GM10847 (cell line): ENCODE measurements around the gene OR4D2.

ENCODE experiments used
- POLR2A ChIP-seq: IDR thresholded peaks from 2 replicates; pipeline ENCODE4 v1.6.1; 2011; ENCODE audit not compliant: insufficient read length; ENCODE audit errors: extremely low read depth

The OR4D2 gene

DNA sequence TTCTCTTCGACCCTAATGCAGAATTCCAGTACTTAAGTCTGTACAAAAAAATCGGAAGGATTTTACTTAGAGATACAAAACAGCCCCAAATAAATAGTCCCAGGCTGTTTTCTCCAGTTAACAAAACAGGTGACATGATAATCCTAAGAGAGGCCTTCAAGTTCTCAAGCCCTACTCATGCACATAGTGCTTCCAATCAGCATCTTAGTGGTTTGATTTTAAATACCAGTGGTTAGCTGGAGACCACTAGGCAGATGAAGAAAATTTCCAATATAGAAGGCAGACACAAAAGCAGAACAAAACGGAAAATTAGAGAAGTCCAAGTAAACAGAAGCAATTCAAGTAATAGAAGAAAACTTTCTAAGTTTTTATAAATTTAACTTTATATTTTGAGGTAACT, 5.2 kb upstream of the OR4D2 start:
- no peak for TF ChIP-seq POLR2A

DNA sequence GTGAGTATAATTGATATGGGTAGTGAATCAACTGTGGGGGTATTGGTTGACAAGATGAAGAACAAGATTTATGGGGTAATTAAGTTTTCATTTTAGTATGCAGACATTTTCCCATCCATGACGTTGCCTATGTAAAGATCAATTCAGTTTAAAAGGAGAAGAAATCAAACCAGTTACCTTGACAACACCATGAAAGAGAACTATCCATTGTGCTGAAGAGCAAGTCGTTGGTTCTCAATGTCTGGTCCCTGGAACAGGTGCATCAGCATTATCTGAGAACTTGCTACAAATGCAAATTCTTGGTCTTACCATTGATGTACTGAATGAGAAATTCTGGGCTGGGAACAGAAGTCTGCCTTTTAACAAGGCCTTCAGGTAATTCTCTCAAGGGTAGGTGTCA, 801 bp upstream of the OR4D2 start:
- TF ChIP-seq POLR2A, result no peak

DNA sequence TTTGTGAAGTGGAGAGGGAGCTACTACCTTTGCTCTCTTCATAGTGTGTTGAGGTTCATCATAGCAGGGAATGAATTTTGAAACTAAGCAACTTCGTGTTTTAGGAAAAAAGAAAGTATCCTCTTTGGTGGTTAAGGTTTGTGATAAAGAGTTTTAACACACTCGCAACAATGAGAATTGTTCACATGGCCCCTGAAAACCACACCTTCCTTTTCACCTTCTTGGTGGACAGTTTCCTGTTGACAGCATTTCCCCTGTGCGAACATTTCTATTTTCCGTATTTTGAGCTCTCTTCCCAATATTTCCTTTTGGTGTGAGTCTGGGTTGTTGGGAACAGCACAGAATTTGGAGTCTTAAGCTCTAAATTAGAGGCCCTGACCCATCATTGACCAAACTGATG, 3.8 kb downstream of the OR4D2 start:
- TF ChIP-seq POLR2A, result no peak

DNA sequence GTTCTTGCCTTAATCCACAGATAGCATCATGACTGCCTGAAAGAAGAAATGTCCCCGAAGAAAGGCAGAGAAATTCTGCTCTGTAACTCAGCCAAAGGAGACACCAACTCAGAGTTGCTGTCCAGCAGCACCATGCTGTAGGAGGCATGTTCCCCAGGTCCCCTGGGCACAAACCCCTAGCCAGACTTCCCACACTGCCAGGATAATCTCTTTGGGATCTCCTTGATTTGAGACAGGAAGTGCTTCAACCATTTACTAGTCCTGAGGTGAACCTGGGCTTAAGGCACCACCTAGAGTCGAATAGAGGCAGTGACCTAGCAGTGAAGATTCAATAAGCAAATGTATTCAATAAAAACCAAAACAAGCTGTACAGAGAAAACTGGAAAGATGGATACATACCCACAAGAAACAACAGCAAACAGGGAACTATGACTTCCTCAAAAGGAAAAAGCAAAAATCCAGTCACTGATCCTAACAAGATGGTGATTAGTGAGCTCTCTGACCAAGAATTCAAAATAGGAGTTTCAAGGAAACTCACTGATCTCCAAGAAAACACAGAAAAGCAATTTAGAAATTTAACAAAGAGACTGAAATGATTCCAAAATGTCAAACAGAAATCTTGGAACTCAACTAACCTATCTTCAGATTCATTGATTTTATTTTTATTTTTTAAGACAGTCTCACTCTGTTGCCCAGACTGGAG, 5.7 kb downstream of the OR4D2 start:
- TF ChIP-seq POLR2A, result no peak

DNA sequence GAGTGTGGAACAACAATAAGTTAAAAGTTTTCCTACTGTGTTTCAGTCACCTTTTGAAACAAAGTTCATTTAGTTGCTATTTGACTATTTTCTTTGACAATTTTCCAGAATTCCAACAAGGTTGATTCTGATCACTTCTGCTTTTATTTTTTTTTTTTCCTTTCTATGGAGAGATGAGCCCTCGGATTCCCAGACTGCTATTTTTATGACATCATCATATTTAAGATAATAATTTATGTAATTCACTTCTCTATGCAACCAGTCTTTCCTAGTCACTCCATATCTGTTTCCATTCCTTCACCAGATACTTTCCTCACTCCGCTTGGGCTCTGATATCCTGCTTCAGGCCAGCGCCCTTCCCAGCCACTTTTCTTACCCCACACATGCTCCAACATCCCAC, 8.1 kb downstream of the OR4D2 start:
- no peak for TF ChIP-seq POLR2A

DNA sequence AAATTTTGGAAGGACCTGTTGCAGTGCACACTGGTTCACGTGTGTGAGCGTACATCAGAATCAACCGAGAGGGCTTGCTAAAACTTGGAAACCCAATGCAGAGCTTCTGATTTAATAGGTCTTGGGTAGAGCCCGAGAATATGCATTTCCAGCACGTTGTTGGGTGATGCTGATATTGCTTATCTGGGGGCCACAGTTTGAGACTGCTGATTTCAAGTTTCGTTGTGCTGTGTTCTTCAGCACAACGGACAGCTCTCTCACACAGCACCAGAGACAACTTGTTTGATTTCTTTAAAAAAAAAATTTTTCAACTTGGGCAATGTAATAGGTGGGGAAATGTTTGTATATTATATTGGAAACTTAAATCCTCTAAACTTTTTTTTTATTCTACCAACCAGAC, 9.4 kb downstream of the OR4D2 start:
- TF ChIP-seq POLR2A, result no peak

DNA sequence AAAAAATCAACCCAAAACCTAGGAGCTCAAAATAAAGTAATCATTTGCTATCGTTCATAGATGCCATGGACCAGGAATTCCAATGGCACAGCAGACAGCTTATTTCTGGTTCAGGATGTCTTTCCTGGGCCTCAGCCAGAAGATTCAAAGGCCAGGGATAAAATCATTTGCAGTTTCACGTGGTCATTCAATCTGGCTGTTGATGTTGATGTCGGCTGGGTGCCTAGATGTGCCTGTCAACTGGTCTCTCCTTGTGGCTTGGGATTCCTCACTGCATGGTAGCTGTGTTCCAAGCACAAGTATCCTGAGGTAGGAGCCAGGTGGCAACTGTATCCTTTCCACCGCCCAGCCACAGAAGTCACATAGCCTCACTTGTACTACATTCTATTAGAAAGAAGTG, 15.0 kb downstream of the OR4D2 start:
- no peak for TF ChIP-seq POLR2A

DNA sequence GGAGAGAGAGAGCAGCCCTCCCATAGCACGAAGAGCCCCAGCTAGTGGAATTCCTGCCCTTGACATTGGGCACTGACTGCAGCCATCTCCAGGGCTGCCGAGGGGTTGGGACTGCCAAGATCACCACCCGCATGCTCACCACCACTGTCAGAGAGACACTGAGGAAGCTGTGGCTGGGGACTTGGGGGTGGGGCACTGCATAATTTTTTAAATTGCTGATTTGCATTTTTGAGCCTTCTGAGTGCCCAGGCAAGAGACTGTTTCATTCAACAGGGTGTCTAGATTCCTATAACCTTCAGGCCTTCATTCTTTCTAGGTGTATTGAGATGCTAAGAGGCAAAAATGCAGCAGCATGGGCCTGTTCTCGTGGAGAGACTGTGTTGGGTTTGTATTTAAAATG, 16.7 kb downstream of the OR4D2 start:
- TF ChIP-seq POLR2A, result no peak

DNA sequence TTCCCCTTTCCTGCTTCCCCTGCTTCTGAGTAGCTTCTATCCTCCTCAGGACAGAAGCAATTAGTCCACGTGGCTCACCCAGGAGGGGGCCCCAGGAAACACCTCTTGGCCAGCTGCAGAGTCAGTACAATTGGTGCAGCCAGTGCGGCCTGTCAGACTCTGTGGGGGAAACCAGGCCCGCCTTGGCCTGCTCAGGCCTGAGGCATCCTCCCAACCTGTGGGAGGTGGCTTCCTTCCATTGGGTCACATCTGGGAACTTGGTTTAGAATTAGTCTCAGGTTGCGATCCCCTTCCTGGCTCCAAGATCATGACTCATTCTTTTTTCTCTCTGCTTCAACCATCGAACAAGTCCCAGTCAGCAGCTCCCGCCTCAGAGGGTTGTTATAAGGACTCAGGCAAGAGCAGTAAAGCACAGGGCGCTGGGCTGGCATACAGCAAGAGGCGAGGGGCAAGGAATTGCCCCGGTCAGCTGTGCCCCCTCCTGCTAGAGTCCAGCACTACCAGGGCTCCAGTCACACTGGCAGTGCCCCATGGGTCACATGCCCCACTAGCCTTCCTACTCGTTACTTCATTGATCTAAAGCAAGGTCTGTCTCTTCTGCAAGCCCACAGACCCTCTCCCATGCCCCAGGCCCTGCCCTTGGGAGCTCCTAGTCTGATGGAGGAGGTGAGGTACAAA, 17.7 kb downstream of the OR4D2 start:
- no peak for TF ChIP-seq POLR2A

DNA sequence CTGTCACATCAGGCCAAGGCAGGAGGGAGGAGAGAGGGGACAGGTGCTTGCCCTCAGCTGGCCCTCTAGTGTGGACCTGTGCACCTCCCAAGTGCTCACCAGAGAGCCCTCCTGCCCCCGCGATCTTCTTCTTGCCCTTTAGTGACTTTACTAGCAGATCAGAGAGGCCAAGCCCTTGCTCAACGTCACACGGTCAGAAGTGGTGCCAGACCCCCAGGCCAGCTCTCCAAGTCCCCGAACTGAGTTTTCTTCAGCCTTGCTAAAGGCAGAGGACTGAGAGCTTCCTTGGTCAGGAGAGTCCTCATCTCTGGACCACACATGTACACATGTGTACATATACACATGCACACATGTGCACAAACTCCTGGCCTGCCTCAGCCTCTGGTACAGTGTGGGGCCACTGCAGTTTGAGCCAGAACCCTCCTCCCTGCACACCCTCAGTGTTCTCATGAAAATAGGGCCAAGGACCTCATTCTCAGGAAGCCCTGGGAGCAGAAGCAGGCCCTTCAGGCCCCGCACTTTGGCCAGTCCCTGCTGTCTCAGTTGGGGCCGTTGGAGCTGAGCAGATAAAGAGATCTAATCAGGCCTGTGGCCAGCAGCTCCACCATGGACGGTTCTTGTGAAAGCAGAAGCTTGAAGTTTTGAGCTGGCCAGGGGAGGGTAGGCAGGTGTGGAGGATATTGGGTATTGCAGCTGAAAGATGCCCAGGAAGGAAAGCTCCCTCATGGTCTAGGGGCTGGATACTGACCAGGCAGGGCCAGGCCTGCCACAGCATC, 18.4 kb downstream of the OR4D2 start:
- TF ChIP-seq POLR2A, result no peak

DNA sequence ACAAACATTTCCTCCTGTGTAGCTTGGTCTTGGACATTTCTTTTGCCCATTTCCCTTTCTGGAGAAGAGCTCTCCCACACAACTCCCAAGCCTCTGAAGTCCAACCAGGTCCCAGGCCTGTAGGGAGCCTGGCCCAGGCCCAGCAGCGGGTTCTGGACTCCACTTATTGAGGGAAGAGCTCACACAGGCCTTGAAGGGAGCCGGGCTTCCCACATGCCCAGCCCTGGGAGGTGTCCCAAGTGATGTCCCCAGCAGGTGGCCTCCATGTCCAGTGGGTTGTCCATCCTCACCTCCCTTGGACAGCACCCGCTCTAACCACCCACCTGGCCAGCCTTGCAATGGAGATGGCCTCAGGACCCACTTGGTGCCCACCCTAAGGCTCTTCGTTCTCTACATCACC, 19.8 kb downstream of the OR4D2 start:
- no peak for TF ChIP-seq POLR2A

DNA sequence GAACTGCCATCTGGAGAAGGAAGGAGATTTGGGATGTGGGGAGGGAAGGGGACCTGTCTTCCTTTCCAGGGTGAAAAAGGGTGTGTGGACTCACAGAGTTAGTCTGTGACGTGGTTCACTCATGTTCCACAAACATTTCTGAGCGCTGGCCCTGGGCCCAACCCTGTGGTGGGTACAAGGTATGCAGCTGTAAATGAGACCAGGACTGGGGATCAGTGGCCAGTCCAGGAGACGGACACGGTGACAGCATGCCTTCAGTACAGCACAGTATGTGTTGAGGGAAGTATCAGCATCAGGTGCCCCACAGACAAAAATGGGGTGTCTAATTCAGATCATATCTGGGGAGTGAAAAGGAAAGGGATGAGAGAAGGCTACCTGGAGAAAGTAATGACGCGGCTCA, 20.3 kb downstream of the OR4D2 start:
- TF ChIP-seq POLR2A, result no peak

DNA sequence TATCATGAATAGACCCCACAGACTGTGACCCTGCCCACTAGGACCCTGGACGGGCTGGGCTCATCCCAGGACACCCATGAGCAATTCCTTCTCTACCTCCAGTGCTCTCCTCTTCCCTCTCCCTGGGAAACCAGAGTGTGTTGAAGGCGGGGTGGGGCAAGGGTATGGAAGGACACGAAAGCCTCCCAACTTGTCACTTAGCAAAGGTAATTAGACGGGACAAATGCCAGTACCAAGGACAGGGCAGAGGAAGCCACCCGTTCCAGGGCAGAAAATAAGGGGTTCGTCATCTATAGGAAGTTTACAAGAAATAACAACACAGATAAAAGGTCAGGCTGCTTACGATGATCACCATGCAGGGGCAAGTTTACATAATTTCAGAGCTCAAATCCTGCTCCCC, 20.9 kb downstream of the OR4D2 start:
- TF ChIP-seq POLR2A, result no peak

DNA sequence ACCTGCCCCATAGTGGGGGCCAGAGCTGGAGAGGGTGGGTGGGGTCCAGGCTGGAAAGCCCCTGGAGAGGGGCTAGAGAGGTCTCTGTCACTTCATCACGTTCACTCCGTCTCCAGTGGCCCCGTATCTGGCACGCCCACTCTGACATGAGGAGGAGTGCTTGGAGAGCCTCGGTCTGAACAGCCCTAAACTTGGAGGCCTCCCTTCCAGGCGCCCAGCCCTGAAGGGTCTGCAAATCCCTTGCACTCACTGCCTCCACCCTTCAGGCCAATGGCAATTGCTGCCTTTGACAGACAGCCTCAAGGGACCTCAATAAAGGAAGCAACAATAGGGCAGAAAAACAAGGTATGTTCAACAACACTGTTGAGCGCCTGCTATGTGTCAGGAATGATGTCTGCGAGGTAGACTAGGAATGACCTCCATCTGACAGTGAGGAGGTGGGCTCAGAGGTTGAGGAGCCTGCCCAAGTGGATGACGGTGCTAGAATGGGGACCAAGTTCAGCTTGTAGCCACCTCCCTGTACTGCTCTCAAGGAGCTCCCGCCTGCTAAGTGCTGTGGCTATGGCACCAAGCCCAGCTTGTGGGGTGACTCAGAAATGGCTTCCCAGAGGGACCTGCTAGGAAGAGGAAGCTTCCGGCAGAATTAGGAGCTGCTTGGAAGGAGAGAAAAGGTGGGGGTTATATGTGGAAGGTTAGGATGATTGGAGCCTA, 22.8 kb downstream of the OR4D2 start:
- no peak for TF ChIP-seq POLR2A

DNA sequence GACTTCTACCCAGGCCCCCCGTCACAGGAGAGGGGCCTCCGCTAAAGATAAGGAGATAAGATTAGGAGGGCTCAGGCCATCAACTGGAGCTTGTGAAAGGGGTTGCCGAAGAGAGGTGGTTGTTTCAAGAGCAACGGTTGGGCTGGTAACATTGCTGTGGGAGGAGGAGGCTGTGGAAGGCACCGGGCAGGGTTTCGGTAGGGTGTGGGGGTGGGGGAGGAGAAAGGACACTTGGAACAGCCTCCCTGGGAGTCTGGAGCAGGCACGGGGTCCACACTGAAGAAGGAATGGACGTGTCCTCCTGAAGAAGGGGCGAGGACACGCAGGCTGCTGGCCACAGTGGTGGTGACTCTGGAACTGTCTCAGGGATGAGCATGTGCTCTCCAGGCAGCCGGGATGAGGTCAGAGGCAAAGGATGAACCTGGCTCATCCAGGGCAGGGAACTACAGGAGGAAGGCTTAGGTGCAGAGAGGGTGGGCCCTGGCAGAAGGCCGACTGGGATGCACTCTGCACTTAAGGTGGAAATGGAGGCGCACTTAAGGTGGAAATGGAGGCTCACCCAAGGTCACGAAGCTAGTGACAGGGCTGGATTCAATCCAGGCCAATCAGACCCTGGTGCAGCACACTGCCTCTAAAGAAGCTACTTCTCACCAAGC, 24.6 kb downstream of the OR4D2 start:
- no peak for TF ChIP-seq POLR2A
